Measurements from ENCODE around the gene SEMA3B.
"Not testable (repeated sequence)": the region's sequence is repeated elsewhere in the genome, so short reads cannot be mapped to it uniquely, and the experiment has no call there.

The SEMA3B gene

DNA sequence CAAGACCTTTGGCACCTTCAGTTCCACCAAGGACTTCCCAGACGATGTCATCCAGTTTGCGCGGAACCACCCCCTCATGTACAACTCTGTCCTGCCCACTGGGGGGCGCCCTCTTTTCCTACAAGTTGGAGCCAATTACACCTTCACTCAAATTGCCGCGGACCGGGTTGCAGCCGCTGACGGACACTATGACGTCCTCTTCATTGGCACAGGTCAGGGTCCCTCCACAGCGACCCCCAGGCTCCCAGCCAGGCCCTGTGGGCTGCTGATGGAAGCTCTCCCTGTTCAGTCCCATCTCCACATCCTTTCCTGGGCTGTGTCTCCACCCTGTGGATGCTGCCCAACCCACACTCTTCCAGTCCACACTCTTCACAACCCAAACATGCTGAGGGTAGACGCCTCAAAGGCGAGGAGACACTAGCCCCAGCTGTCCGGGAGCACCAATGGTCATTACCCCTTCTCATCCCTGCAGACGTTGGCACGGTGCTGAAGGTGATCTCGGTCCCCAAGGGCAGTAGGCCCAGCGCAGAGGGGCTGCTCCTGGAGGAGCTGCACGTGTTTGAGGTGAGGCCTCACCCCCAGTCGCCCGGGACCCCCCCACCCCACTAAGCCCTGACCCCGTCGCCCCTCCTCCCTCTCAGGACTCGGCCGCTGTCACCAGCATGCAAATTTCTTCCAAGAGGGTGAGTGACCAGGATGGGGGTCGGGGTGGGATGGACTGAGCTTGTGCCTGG is 5.6 kb downstream of the SEMA3B start:
- ATAC-seq: peak in 1 of 2 donors; percentile 22

GRCh38 chr3:50275141-50275995 is 6.4 kb downstream of the SEMA3B start:
- no peak for ATAC-seq

GRCh38 chr3:50275996-50276761 is 7.2 kb downstream of the SEMA3B start:
- ATAC-seq: no peak

DNA sequence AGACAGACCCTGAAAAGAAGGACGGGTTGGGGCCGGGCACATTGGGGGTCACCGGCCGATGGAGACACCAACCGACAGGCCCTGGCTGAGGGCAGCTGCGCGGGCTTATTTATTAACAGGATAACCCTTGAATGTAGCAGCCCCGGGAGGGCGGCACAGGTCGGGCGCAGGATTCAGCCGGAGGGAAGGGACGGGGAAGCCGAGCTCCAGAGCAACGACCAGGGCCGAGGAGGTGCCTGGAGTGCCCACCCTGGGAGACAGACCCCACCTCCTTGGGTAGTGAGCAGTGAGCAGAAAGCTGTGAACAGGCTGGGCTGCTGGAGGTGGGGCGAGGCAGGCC is 7.8 kb downstream of the SEMA3B start:
- ATAC-seq: no peak

GRCh38 chr3:50278123-50278879 is 9.4 kb downstream of the SEMA3B start:
- ATAC-seq: peak in 1 of 2 donors; percentile 19

- peak in 1 of 2 donors; percentile 7 for ATAC-seq
Measured at GRCh38 chr3:50278880-50279224, 9.9 kb downstream of the SEMA3B start, which contains the start of gene LSMEM2. TSS of gene LSMEM2 (plus strand) at chr3:50279087. CDS start at chr3:50279114, 27 bp downstream.

DNA sequence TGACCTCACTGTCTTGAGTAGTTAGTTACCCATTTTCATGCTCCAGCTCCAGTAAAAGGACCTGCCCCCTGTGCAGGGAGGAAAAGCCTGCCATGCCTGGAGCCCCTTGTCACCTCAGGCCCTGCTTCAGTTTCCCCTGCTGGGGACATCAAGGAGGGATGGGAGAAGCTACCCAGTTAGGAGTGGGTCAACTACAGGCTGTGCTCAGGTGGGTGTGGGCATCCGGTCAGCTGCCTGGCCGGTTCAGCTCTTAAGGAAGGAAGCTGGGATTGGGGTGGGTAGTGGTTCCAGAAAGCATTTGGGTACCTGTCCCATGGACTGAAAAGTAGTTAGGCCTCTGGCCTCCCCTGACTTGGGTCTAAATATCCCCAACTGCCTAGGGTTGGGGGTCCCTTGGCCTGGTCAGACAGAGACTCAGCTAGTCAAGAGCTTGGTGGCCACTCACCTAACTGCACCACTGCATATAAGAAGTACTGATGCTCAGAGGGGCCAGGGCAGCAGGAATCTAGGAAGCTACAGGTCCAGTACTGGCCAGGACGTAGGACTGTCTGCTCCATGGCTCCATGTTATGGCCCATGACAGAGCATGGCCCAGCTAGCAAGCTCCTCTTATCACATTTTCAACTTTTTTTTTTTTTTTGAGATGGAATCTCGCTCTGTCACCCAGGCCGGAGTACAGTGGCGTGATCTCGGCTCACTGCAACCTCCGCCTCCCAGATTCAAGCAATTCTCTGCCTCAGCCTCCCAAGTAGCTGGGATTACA is 10.5 kb downstream of the SEMA3B start:
- no peak for ATAC-seq

DNA sequence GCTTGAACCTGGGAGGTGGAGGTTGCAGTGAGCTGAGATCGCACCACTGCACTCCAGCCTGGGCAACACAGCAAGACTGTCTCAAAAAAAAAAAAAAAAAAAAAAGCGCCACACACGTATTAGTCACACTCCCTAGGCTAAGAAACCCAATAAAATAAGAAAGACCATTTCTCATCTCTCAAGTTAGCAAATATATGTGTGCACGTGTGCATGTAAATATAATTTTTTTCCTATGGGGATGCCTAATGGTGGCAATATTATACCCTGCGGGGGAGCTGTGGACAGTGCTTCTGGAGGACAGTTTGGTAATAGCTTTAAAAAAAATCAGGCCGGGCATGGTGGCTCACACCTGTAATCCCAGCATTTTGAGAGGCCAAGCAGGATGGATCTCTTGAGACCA is 15.2 kb downstream of the SEMA3B start:
- not testable (repeated sequence) for ATAC-seq

GRCh38 chr3:50286322-50287227 is 17.6 kb downstream of the SEMA3B start:
- ATAC-seq: no peak

GRCh38 chr3:50287262-50287661 is 18.3 kb downstream of the SEMA3B start:
- ATAC-seq: no peak

DNA sequence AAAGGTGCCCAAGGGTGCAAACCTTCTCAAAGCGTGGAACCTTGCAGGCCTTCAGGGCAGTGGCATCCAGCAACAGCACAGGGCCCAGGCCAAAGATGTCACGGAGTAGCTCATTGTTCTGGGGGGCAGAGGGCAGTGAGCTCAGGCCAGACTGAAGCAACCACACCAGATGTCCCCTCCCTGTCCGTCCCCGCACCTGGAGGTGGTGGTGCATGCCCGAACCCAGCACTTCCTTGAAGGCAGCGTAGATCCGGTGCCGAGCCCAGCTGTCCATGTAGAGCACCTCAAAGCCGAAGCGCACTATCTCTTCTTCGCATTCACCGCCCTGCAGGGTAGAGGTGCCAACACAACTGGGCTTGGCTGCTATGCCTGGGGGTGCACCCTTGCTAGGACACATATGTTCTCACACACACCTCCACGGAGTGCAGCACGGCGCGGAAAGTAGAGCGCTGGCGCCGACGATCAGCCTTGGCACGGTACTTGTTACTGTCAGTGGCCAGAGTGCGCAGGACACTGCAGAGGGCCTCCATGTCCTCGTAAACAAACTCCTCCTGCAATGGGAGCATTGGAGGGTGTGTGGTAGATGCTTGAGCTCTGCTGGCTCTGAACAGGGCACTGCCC is 19.6 kb downstream of the SEMA3B start:
- ATAC-seq: no peak

DNA sequence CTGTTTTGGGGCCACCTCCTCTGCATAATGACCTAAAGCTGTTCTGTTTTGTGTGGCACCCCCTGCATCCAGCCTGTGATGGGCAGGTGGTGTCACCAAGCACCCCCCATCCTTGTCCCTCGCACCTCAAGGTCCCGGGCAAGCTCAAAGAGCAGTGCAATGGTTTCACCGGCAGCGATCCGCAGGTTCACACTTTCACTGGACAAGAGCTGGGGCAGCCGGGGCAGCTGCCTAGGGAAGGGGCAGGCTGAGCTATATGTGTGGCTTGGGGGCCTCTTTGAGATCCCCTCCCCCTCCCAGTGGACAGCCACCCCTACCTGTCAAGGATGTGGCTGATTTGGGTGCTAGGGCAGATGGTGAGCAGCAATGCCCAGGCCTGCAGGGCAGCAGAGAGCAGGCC is 20.2 kb downstream of the SEMA3B start:
- no peak for ATAC-seq

- no peak for ATAC-seq
Measured at GRCh38 chr3:50290161-50290641, 21.3 kb downstream of the SEMA3B start.

- peak; percentile 97 to 99 for ATAC-seq
Measured at GRCh38 chr3:50292159-50293078, 23.5 kb downstream of the SEMA3B start, which contains the start of gene IFRD2. TSS of gene IFRD2 (minus strand) at chr3:50292429. CDS start at chr3:50292274, 155 bp downstream.

GRCh38 chr3:50293079-50293801 is 24.3 kb downstream of the SEMA3B start:
- no peak for ATAC-seq

- no peak for ATAC-seq
Measured at GRCh38 chr3:50294089-50294488, 25.1 kb downstream of the SEMA3B start.

GRCh38 chr3:50294492-50295403 is 25.8 kb downstream of the SEMA3B start:
- no peak for ATAC-seq

Data from activated CD4-positive, CD25-positive, alpha-beta regulatory T cell treated with anti-CD3 and anti-CD28 coated beads, Interleukin-2, amount 50 U/mL, for 24 hours (primary cell).